Choroid plexus epithelial cell (primary cell): Measurements from ENCODE around the gene NKX6-2.

Experiments
- DNase-seq: peaks from one replicate; pipeline ENCODE4 v3.0.0-alpha.2; 2010; ENCODE audit warnings: low read depth
- H3K4me3 ChIP-seq: 2 replicates; pipeline ENCODE4 v1.5.1; 2011; ENCODE audit warnings: low read depth, mild to moderate bottlenecking, control low read depth, low read length, moderate library complexity
- CTCF ChIP-seq: conservative IDR thresholded peaks from 2 replicates; pipeline ENCODE4 v1.5.1; 2011; ENCODE audit warnings: low read depth, mild to moderate bottlenecking, control low read depth, inconsistent platforms, low read length, moderate library complexity

Gene NKX6-2

GRCh38 chr10:132788831-132789219 is 2.9 kb upstream of the NKX6-2 start:
- no peak for DNase-seq
- no peak overlapping the region for H3K4me3 ChIP-seq
- no peak for TF ChIP-seq CTCF

DNA sequence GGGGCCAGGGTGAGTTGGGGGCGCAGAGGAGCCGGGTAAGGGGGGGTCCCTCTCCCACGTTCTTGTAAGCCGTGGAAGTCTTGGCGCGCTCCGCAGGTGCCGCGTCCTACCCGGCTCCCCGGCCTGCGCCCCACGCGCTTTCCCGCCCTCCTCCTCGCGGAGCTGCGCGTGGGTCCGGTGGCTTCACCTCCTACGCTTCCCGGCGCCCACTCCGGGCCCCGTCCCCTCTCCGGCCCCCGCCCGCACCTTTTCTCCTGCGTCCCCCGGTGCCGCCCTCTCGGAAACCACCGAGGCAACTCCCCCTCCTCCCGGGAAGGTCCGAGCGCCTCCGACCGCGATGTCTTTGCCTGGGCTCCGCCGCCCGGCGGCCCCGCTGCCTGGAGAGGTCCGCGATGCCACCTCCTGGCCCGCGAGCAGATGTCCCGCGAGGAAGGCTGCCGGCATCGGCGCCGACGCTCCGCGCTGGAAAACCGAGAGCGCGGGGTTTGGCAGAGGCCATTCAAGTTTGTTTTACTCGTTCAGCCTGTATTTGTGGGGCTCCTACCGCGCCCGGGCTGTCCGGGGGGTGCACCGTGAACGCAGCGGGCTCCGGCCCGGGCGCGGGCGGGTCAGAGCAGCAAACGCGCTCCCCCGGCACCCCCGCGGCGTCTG is 2.4 kb upstream of the NKX6-2 start:
- DNase-seq = peak; percentile 10
- no peak overlapping the region for H3K4me3 ChIP-seq
- peak; percentile 26 for TF ChIP-seq CTCF

DNA sequence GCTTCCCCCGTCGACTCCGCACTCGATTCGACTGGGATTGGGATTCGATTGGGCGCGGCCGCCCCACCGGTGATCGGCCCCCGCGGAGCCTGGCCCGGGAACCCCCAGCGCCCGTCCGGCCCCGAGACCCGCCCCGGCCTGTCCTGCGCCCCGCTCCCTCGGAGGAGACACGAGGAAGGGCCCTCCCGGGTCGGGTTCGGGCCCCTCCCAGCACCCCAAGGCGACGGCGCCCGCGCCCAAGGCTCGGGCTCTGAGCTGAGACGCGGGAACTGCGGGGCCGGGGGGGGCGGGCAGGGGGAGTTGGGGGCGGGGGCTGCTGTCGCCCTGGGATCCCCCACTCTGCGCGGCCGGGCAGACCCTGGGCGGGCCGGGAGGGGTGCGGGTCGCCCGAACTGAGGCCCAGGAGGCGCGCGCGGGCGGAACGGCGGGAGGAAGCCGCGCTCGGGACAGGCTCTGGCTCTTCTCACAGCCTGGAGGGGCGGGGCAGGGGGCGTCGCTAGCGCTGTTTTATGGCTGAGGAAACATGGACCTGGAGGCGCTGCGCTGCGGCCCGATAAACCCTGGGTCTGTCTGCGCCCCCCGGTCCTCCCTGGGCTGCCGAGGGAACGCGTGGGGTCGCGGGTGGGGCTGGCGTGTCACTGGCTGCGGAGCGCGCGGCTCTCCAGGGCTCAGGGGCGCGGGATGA is 1.7 kb upstream of the NKX6-2 start:
- no peak for DNase-seq
- H3K4me3 ChIP-seq = no peak overlapping the region
- no peak for TF ChIP-seq CTCF

DNA sequence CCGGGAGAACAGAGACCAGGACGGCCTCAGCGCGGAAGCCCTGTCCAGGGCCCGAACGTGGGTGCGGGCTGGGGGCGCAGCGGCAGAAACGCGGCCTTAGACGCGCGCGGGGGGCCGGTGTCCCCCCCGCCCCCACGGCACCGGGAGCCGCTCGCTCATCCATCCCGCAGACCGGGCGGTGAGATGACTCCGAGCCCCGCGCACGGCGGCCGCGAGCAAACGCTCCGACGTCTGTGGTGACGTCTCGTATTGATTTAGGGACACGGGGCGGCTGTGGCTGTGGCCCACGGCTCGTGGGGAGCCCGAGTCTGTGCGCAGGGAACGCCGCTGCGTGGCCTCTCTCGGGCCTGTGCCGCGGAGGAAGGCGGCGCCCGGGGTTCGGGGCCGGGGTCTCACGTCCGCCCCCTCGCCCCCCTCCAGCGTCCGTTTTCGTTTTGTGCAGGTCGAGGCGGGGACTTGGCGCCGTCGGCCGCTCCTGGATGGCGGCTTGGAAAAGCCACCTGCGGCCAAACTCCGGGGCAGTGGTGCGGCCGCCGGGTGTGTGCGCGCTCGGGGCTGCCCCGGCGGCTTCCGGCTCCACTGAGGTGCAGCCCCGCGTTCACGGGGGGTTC is 1.0 kb upstream of the NKX6-2 start:
- TF ChIP-seq CTCF = no peak
- no peak for DNase-seq
- H3K4me3 ChIP-seq = no peak overlapping the region

- TF ChIP-seq CTCF = no peak
- no peak overlapping the region for H3K4me3 ChIP-seq
- no peak for DNase-seq
These were observed 533 bp upstream of the NKX6-2 start for GRCh38 chr10:132786476-132786883.

GRCh38 chr10:132784866-132785722 is 853 bp downstream of the NKX6-2 start:
- TF ChIP-seq CTCF = no peak
- peak; percentile 9 for DNase-seq
- no peak overlapping the region for H3K4me3 ChIP-seq
